H4 (cell line): ENCODE data around the gene MVB12B. TPM values are rescaled to one million over a fixed set of nuclear protein-coding genes. Genes with fewer than 3 reads are reported as not detected.

Experiments used
- DNase-seq: peaks from one replicate; pipeline ENCODE4 v3.0.0-alpha.2; 2015; ENCODE audit warnings: low spot score
- total RNA-seq: library from RNA; depleted of rRNA; stranded (reverse); fragments of >200 nt; shearing (Covaris generic); gene quantifications from 2 replicates; pipeline ENCODE4 v1.2.3, GENCODE V29; 2014

The MVB12B gene
- total RNA-seq, 1 experiment from 2014 or later: 2.8 TPM

GRCh38 chr9:126488881-126489404, 162.3 kb downstream of the MVB12B start:
- DNase-seq: no peak

- no peak for DNase-seq
Observed at GRCh38 chr9:126489581-126490213, 163.1 kb downstream of the MVB12B start.

- no peak for DNase-seq
Observed at GRCh38 chr9:126490214-126490631, 163.6 kb downstream of the MVB12B start.

GRCh38 chr9:126490871-126491567, 164.4 kb downstream of the MVB12B start:
- peak; percentile 58 for DNase-seq

DNA sequence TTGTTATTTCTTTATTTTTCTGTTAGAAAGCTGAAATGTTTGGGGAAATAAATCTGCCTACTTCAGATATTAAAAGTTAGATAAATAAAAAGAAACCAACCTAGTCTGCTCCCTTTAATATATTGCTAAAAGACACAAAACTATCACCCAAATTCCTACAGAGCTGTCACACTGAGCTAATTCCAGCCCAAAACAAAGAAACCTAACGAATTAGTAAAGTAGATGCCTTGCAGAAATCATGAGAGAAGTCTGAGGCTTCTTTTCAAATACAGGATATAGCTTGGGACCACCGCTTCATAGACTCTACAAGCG, 164.9 kb downstream of the MVB12B start:
- DNase-seq: no peak

GRCh38 chr9:126491949-126492348, 165.3 kb downstream of the MVB12B start:
- DNase-seq: no peak

DNA sequence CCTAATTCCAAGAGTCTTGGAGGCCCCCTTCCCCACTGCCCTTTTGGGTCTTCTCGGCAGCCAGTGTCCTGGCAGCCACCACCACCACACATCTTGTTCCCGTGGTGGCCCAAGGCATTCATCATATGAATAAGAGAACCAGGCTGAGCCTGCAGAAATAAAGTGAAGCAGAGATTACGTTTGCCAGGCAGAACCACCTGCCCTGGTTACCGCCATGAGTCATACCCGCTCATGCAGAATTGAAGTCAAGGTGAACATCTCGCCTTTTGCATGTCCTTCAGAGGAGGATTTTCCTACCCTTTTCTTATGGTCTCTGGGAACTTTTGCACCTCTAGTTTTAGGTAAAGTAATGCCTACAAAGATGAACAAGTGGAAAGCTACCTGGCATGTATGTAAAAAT, 167.6 kb downstream of the MVB12B start:
- DNase-seq: no peak

GRCh38 chr9:126494746-126495145, 168.1 kb downstream of the MVB12B start:
- DNase-seq: no peak

- DNase-seq: no peak
Observed at GRCh38 chr9:126495411-126496180, 169.0 kb downstream of the MVB12B start.

GRCh38 chr9:126496181-126496576, 169.6 kb downstream of the MVB12B start:
- DNase-seq: no peak

- DNase-seq: no peak
Observed at GRCh38 chr9:126496781-126497659, 170.4 kb downstream of the MVB12B start.

DNA sequence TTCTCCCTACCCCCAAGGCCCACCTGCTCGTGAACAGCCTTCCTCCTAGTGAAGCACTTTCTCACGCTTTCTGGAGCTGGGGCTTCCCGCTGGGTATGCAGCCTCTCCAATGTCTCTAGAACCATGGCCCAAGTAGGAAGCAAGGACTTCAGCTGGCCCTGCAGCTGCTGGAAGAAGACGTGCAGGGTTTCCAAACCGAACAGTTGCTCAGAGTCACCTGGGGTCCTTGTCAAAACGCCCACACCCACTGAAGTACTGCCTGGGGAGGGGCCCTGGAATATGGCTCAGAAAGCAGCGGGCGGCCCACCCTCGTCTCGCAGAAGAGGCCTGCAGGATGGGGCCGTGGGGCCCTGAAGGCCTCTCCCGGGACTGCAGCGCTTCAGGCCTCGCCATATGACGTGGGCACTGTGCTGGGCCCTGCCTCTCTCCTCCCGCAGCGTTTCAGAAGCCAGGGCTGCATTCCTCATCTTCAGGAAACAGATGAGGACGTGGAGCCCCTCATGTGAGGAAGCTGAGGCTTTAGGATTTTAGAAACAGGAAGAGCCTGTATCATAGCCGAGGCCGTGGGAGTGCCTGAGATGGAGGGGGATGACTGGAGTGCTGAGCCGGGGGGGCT, 171.1 kb downstream of the MVB12B start:
- no peak for DNase-seq

GRCh38 chr9:126498331-126498730, 171.7 kb downstream of the MVB12B start:
- DNase-seq: no peak

DNA sequence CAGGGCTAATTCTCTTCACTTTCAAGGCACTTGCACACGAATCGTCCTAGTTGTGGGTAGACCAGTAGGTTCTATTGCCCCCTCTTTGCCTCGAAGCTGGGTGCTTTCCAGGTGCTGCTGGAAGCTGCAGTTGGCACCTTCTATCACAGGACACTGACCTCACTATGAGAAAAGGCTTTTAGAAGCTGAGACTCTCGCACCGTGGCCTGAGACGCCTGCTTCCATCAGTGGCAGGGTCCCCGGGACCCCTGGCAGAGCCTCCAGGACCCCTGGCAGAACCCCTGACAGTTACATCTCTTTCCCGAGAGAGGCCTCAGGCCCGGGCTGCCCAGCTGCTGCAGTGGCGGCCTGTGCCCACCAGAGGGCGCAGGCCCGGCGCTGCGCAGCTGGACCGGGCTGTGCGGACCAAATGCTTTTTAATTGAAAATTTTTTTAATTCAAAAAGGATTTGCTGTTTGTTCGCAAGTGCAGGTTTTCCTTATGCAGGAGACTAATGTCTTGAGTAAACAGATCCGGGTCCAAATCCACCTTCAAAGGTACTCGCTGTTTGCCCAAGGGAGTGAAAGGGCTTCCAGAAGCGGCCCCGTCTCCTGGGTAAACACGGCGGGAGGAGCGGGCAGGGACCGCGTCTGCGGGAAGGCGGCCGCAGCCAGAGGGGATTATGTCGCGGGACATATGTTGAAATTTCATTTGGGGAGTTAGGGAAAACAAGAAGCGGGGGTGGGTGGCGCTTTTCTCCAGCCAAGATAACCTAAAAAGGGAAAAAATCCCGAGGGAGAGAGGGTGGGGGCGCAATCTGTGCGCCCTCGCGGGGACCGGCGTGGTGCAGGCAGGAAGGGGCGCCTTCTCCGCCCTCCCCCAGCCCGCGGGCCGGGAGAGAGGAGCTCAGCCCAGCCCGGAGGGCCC, 172.6 kb downstream of the MVB12B start:
- no peak for DNase-seq

DNA sequence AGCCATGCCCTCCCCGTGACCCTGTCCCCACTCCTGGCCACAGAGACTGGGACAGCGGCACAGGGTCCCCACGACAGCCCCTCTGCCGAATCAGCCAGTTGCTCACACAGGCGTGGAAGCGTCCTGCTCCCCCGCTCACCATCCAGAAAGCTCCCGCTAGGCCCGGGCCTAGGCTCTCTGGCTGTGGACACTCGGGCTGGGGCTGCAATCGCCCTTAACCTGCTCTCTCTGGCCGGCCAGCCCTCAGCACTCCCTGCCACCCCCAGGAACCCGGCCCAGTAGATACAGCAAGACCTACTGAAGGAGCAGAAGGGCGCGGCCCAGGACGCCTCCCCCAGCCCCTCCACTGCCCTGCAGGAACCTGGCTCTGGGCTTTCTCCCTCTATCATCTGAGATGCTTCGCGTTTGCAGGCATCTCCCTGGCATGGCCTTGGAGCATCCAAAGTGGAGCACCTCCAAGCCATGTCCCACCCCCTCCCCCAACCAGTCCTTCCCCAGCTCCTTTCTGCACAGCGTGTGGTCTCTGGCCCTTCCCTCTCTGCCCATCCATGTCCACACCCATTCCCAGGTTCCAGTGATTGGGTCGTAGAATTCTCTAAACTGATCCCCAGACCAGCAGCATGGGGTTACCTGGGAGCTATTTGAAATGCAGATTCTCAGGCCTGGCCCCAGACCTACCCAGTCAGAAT, 173.4 kb downstream of the MVB12B start:
- no peak for DNase-seq

- peak; percentile 70 for DNase-seq
Observed at GRCh38 chr9:126500600-126501382, 174.2 kb downstream of the MVB12B start.

GRCh38 chr9:126501383-126502331, 175.0 kb downstream of the MVB12B start:
- DNase-seq: no peak
